Measurements from ENCODE around the gene RAB1A.

The RAB1A gene

GRCh38 chr2:65061146-65061909 is 68.6 kb downstream of the RAB1A start:
- no peak for DNase-seq (ENCODE audit: low read depth)

- no peak for DNase-seq (ENCODE audit: low read depth)
These were observed 70.8 kb downstream of the RAB1A start for GRCh38 chr2:65059071-65059470.

- no peak for DNase-seq (ENCODE audit: low read depth)
These were observed 72.4 kb downstream of the RAB1A start for GRCh38 chr2:65057391-65058052.

GRCh38 chr2:65057054-65057375 is 72.9 kb downstream of the RAB1A start:
- DNase-seq (ENCODE audit: low read depth): no peak

- DNase-seq (ENCODE audit: low read depth): peak; percentile 95
These were observed 73.5 kb downstream of the RAB1A start, which contains the start of gene CEP68 for GRCh38 chr2:65056215-65057053. CEP68 (plus strand) TSS chr2:65056416; CDS start chr2:65069445, 13,029 bp downstream.

GRCh38 chr2:65055422-65056214 is 74.3 kb downstream of the RAB1A start:
- DNase-seq (ENCODE audit: low read depth): no peak

GRCh38 chr2:65054749-65055421 is 75.0 kb downstream of the RAB1A start:
- no peak for DNase-seq (ENCODE audit: low read depth)

- DNase-seq (ENCODE audit: low read depth): no peak
These were observed 76.7 kb downstream of the RAB1A start for GRCh38 chr2:65053199-65053598.

GRCh38 chr2:65050931-65051330 is 79.0 kb downstream of the RAB1A start:
- no peak for DNase-seq (ENCODE audit: low read depth)

- no peak for DNase-seq (ENCODE audit: low read depth)
These were observed 80.8 kb downstream of the RAB1A start for GRCh38 chr2:65049010-65049639.

- no peak for DNase-seq (ENCODE audit: low read depth)
These were observed 83.1 kb downstream of the RAB1A start for GRCh38 chr2:65046633-65047407.

- DNase-seq (ENCODE audit: low read depth): no peak
These were observed 84.3 kb downstream of the RAB1A start for GRCh38 chr2:65045651-65046050.

GRCh38 chr2:65044097-65044735 is 85.7 kb downstream of the RAB1A start:
- DNase-seq (ENCODE audit: low read depth): no peak

- no peak for DNase-seq (ENCODE audit: low read depth)
These were observed 86.9 kb downstream of the RAB1A start for GRCh38 chr2:65043001-65043400.

- DNase-seq (ENCODE audit: low read depth): peak; percentile 82
These were observed 89.3 kb downstream of the RAB1A start for GRCh38 chr2:65040400-65041261.

- DNase-seq (ENCODE audit: low read depth): no peak
These were observed 90.3 kb downstream of the RAB1A start for GRCh38 chr2:65039640-65040039.

- DNase-seq (ENCODE audit: low read depth): no peak
These were observed 92.7 kb downstream of the RAB1A start for GRCh38 chr2:65037178-65037577.

Data from fibroblast of the conjunctiva (primary cell).